Measurements from ENCODE around the gene TSPAN17.

DNA sequence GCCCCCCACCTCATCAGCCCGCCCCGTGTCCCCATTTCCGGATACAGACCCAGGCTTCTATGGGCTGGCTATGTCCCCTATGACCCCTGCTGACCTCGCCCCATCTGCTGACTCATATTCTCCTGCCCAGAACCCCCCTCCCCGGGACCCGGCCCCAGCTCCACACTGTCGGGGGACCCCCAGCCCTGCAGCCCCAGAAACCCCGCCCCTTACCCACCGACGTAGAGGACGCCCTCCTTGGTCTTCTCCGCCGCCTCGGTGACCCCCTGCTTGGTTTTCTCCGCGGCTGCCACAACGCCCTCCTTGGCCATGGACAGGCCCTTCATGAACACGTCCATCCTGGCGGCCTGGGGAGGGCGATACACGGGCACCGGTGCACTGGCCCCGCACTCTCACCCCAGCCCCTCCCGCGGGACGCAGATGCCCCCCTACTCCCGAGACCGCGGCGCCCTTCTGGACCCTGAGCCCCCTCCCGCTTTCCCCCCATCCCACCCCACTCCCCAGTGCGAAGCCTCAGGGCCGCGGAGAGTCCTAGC, 17.9 kb upstream of the TSPAN17 start:
- TF ChIP-seq POLR2A (IDR thresholded peaks at IDR 0.05; ENCODE audit: low read length) (no peak), GATA1 (IDR thresholded peaks at IDR 0.05; ENCODE audit: low read depth, low read length) (no peak)
